Measurements from ENCODE around the gene EDRF1. TPM values are rescaled to one million over a fixed set of nuclear protein-coding genes. Genes with fewer than 3 reads are reported as not detected.

Gene EDRF1
- total RNA-seq, 3 donors from 2014 or later (not counting 1 experiment from before 2014, with no cell fraction given): 40.6 to 66.2 (median 57.5) TPM

DNA sequence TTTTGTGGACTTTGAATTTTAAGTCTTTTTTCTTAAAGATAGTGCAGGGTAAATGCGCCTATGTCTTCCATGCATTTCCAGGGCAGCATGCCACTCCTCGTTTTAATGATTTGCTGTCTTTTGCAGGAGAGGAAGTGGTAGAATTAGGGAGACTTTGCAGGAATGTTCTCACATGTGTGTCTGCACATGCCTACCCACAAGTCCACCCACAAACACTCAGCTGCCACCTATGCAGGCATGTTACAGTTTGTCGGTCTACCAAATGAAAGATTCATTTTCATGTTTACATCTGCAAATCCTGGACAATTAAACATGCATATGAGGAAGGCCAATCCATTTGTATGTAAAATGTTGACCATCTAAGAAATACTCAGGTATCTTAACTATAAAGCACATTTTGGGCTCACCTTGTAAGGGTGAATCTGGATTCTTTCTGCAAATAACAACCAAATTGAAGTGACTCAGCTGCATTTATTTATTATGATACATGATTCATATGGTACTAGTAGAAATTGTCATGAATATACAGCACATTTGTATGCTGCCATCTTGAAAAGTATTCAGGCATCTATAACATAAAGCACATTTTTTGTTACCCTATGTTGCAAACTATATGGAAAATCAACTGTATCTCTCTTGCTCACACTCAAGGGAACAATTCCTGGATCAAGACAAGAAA, 31.9 kb upstream of the EDRF1 start:
- H3K4me3 ChIP-seq (ENCODE audit: low read length): no peak overlapping the region
- no peak for ATAC-seq
- 60% methylated on average over 3 of the region's 3 CpGs for WGBS (ENCODE audit: insufficient coverage)

DNA sequence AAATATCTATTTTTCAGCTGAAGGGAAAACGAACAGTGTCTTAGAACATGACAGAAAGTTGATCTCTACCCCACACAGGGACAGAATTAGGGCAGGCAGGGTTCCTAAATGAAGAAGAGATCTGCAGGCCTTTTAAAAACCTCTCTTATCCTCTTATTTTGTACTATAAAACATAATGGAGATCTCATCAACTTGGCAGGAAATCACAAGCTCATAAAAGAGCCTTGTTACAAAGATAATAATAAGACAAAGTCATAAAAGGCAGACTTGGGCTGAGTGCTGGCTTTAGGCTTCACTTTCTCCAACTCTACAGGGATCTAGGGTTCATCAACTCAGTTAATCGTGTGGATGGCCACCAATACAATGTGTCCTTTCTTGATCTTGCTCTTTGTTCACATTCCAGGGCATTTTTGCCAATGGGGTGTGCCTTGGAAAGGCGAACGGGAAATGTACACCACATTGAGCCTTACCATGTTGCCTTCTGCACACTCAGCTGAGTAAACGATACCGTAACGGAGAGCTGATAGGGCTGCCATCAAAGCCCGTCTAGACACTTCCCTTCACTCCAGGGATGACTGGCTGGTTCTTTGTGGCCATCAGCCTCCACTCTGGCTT, 29.4 kb upstream of the EDRF1 start:
- DNase-seq (no peak), ATAC-seq (no peak)
- TF ChIP-seq, protein P1, sequence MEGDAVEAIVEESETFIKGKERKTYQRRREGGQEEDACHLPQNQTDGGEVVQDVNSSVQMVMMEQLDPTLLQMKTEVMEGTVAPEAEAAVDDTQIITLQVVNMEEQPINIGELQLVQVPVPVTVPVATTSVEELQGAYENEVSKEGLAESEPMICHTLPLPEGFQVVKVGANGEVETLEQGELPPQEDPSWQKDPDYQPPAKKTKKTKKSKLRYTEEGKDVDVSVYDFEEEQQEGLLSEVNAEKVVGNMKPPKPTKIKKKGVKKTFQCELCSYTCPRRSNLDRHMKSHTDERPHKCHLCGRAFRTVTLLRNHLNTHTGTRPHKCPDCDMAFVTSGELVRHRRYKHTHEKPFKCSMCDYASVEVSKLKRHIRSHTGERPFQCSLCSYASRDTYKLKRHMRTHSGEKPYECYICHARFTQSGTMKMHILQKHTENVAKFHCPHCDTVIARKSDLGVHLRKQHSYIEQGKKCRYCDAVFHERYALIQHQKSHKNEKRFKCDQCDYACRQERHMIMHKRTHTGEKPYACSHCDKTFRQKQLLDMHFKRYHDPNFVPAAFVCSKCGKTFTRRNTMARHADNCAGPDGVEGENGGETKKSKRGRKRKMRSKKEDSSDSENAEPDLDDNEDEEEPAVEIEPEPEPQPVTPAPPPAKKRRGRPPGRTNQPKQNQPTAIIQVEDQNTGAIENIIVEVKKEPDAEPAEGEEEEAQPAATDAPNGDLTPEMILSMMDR (IDR thresholded peaks at IDR 0.05): no peak
- H3K4me3 ChIP-seq (ENCODE audit: low read length): no peak overlapping the region
- Mint-ChIP-seq H3K4me3 (no peak overlapping the region), H3K27ac (no peak overlapping the region), H3K36me3 (no peaks in the 10 kb centered on the region), H3K27me3 (ENCODE audit: low read depth in 2 of 2) (peaks cover 0 to 3% of the 10 kb centered on the region in 2 donors), H3K4me1 (peaks cover 16 to 18% of the 10 kb centered on the region in 2 donors), H3K9me3 (no peaks in the 10 kb centered on the region)
- 87% methylated on average over 8 of the region's 8 CpGs for whole genome bisulfite sequencing (ENCODE audit: insufficient coverage)
- no peaks in the 10 kb centered on the region for H3K9me3 ChIP-seq (ENCODE audit: control insufficient read depth, insufficient read depth, low read length)
- peaks cover 9% of the 10 kb centered on the region for H3K4me1 ChIP-seq (ENCODE audit: control insufficient read depth, insufficient read depth, low read length)
- H3K27ac ChIP-seq (ENCODE audit: low read length): no peak overlapping the region
- intact Hi-C loops (cut with micrococcal nuclease): no loop called here
- no peaks in the 10 kb centered on the region for H3K36me3 ChIP-seq (ENCODE audit: control insufficient read depth, insufficient read depth, low read length)
- H3K27me3 ChIP-seq (ENCODE audit: control insufficient read depth, insufficient read depth, low read length): no peaks in the 10 kb centered on the region

More for the DNA sequence above, 31.9 kb upstream of the EDRF1 start:
- Mint-ChIP-seq H3K27ac (no peak overlapping the region), H3K4me3 (no peak overlapping the region), H3K27me3 (ENCODE audit: low read depth in 2 of 2) (peaks cover 8 to 15% of the 10 kb centered on the region in 2 donors), H3K4me1 (peaks cover 7 to 10% of the 10 kb centered on the region in 2 donors), H3K9me3 (no peaks in the 10 kb centered on the region), H3K36me3 (no peaks in the 10 kb centered on the region)
- no peaks in the 10 kb centered on the region for H3K4me1 ChIP-seq (ENCODE audit: control insufficient read depth, insufficient read depth, low read length)
- TF ChIP-seq, protein P1 (IDR thresholded peaks at IDR 0.05): no peak
- H3K27me3 ChIP-seq (ENCODE audit: control insufficient read depth, insufficient read depth, low read length): no peaks in the 10 kb centered on the region
- intact Hi-C loops (cut with micrococcal nuclease): no loop called here
- no peak for DNase-seq
- H3K27ac ChIP-seq (ENCODE audit: low read length): no peak overlapping the region
- H3K36me3 ChIP-seq (ENCODE audit: control insufficient read depth, insufficient read depth, low read length): no peaks in the 10 kb centered on the region
- no peaks in the 10 kb centered on the region for H3K9me3 ChIP-seq (ENCODE audit: control insufficient read depth, insufficient read depth, low read length)

DNA sequence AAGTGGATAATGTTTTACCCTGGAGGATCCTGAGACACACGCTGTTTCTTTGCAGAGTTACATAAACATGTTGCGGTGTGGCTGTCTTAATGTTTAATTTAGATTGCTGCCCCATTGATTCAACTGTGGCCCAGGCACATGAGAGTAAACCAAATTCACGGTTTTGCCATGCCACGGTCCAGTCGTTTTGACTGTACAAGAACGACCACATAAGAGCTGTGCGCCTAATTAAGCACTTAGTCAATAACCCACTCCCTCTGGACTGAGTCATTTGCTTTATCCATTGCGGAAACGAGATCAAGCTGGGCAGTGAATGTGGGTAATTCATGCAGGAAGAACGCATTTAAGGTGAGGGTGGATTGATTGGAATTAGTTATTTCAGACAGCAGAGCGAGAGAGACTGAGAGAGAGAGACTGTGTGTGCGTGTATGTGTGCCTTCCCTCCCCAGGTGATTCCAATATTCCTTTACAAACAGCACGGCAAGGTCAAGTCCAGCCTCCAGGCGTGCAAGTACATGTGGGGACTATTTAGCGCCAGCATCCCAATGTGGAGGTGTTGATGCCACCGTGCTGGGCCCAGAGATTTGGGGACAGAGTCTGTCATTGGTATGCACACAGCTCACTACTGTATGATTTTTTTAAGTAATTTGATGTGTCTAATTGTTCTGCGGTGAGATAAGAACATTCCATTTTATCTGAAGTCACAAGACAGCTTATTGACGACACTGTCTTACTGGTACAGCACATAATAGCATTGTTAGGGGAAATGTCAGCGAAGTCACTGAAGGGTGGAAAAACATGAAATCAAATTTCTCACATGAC, 28.1 kb upstream of the EDRF1 start:
- Mint-ChIP-seq H3K27ac (no peak overlapping the region), H3K4me1 (peaks cover 16 to 18% of the 10 kb centered on the region in 2 donors), H3K36me3 (no peaks in the 10 kb centered on the region), H3K9me3 (no peaks in the 10 kb centered on the region), H3K4me3 (no peak overlapping the region), H3K27me3 (ENCODE audit: low read depth in 2 of 2) (peaks cover 0 to 3% of the 10 kb centered on the region in 2 donors)
- H3K9me3 ChIP-seq (ENCODE audit: control insufficient read depth, insufficient read depth, low read length): no peaks in the 10 kb centered on the region
- WGBS (ENCODE audit: insufficient coverage): 83% methylated on average over 18 of the region's 19 CpGs
- peaks cover 9% of the 10 kb centered on the region for H3K4me1 ChIP-seq (ENCODE audit: control insufficient read depth, insufficient read depth, low read length)
- H3K36me3 ChIP-seq (ENCODE audit: control insufficient read depth, insufficient read depth, low read length): no peaks in the 10 kb centered on the region
- DNase-seq: no peak
- H3K27me3 ChIP-seq (ENCODE audit: control insufficient read depth, insufficient read depth, low read length): no peaks in the 10 kb centered on the region
- no peak for ATAC-seq
- TF ChIP-seq, protein P1 (IDR thresholded peaks at IDR 0.05): no peak
- H3K27ac ChIP-seq (ENCODE audit: low read length): no peak overlapping the region
- no peak overlapping the region for H3K4me3 ChIP-seq (ENCODE audit: low read length)
- intact Hi-C loops (cut with micrococcal nuclease): no loop called here

Measured in natural killer cell (primary cell).